T-helper 2 cell treated with Interferon-gamma antibody and Interleukin-4, amounts not matched to agents 100 ng/mL and 5 ng/mL, for 36 hours (primary cell): ENCODE results near the gene CFAP126. TPM values are rescaled to one million over a fixed set of nuclear protein-coding genes. Genes with fewer than 3 reads are reported as not detected.
"Not testable (repeated sequence)": the region's sequence is repeated elsewhere in the genome, so short reads cannot be mapped to it uniquely, and the experiment has no call there.

Source experiments
- intact Hi-C: fragments of 100-400 bp; cut with micrococcal nuclease; formaldehyde crosslinking; loops from one replicate; pipeline ENCODE4 v1.15.1; 2023
- total RNA-seq: library from RNA; stranded (reverse); gene quantifications from 2 replicates; pipeline ENCODE4 v1.2.3, GENCODE V29; 2022

The CFAP126 gene, protein sequence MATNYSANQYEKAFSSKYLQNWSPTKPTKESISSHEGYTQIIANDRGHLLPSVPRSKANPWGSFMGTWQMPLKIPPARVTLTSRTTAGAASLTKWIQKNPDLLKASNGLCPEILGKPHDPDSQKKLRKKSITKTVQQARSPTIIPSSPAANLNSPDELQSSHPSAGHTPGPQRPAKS
- total RNA-seq = not detected in 2 replicates

GRCh38 chr1:161367684-161368400 is at the start of gene CFAP126:
CFAP126 (minus strand) TSS chr1:161367876; CDS start chr1:161367868, 8 bp downstream.
- intact Hi-C loops = no loop called here

DNA sequence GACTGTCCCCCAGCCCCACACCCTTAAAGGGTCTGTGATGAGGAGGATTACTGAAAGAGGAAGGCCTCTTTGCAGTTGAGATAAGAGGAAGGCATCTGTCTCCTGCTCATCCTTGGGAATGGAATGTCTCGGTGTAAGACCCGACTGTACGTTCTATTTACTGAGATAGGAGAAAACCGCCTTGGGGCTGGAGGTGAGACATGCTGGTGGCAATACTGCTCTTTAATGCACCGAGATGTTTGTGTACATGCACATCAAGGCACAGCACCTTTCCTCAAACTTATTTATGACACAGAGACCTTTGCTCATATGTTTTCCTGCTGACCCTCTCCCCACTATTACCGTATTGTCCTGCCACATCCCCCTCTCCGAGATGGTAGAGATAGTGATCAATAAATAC is 45.4 kb upstream of the CFAP126 start:
- intact Hi-C loops = not testable (repeated sequence)

- intact Hi-C loops = not testable (repeated sequence)
These were observed 42.9 kb upstream of the CFAP126 start for GRCh38 chr1:161410636-161410970.

GRCh38 chr1:161409848-161410635 is 42.4 kb upstream of the CFAP126 start:
- intact Hi-C loops = not testable (repeated sequence)

DNA sequence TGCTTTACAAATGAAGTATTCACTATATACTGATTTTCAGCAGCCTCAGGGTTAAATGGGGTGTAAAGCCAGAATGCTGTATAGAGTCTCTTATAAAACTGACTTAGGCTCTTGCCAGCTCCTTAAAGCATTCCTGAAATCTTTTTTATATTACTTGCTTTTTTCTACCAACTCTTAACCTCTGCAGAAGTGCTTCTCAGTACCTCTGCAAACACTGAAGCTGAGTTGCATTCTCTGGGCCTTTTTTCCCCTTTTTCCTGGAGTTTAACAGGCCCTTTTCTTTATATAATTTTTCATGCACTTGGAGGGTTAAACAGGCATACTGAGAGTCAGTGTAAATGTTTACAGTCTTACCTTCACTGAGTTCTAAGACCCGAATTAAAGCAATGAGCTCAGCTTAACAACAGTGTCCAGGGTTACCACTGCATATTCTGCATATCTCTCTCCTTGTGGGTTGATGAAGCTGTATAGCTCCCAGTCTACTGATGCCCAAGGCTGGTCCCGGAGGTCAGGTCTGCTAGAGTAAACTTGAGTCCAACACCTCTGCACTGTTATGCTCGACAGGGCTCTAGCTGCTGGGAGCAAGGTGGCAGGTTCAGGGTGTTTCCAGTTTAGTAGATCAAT is 40.9 kb upstream of the CFAP126 start:
- intact Hi-C loops = no loop called here

DNA sequence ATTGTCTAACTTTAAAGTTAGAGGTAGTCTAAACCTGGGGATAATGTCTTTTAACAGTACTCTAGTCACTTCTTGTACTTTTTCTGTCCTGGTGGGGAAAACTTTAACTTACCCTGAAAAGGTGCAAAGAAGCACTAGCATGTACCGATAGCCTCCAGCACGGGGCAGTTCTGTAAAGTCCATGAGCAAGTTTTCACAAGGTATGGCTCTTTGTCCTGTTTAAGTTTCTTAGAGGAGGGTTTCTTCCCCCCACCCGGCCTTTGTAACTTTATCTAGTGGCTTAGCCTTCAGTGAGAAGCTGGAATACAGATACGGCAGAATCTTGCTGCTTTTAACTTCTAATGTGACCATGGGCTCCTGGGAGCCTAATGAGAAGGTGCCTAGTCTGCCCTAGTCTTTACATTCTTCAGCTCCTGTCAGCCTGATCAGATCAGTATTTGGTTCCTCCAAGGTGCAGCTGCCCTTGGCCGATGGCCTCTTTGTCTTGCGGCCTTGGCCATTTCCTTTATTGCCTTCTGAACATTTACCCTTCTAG is 39.8 kb upstream of the CFAP126 start:
- intact Hi-C loops = no loop called here

- intact Hi-C loops = not testable (repeated sequence)
These were observed 38.9 kb upstream of the CFAP126 start for GRCh38 chr1:161406551-161406950.

- intact Hi-C loops = no loop called here
These were observed 36.4 kb upstream of the CFAP126 start for GRCh38 chr1:161404051-161404597.

GRCh38 chr1:161402446-161402845 is 34.8 kb upstream of the CFAP126 start:
- intact Hi-C loops = no loop called here

DNA sequence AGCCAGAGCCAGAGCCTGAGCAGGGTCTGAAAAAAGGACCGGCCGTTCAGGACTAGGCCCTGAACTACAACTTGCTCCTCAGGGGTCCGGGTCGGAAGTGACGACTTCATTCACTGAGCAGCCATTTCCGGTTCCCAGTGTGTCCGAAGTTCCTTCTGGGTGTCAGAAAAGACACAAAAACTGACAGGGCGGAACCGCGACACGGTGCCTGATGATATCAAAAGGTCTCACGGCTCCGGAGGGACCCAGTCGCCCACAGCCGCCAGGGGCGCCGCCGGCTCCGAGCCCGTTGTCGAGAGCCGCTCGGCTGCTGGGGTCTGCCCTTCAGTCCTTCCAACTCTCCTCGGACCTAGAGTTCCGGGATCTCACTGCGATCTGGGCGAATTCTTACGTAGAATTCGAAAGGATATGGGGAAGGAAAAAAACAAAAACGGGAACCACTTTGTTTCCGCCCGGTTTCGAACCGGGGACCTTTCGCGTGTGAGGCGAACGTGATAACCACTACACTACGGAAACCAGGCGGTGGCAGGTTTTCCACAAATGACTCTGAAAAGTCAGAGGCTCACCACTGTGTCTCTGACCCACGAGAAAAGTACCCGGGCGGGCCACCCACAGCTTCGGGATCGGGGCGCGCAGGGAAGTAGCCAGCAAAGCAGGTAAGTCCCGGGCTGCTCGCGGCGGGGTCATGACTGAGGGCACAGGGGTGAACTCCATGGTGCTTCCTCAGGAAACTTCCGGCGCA is 31.8 kb upstream of the CFAP126 start:
- intact Hi-C loops = loop anchor here (1.0 to 10.0 kb wide), 5 partner anchors 9 to 1305 kb away; partner anchors contain the start of genes IGSF8 and USF1

GRCh38 chr1:161398900-161399256 is 31.2 kb upstream of the CFAP126 start:
- intact Hi-C loops = loop anchor here (1.0 to 10.0 kb wide), 5 partner anchors 9 to 1304 kb away; partner anchors contain the start of genes IGSF8 and USF1

- intact Hi-C loops = loop anchor here (5.0 to 10.0 kb wide), 3 partner anchors 40 to 1302 kb away; partner anchors contain the start of genes IGSF8 and USF1
These were observed 29.4 kb upstream of the CFAP126 start for GRCh38 chr1:161397038-161397437.

DNA sequence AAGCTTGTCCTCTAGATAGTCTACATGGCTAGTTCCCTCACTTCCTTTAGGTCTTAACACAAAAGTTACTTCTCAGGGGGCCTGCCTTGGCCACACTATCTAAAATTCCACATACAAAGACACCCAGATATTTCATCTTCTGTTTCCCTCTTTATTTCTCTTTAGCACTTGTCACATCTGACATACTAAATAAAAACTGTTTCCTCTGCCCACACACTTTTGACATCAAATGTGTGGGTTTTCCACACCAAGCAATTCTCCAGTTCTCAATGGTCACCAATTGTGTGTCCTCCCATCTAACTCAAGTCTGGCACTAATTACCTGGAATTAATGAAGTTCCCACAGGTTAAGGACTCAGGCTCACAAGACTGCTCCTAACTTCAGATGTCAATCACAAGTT is 25.5 kb upstream of the CFAP126 start:
- intact Hi-C loops = loop anchor here (10.0 kb wide), 2 partner anchors 348 to 1298 kb away; partner anchors contain the start of genes IGSF8 and USF1

- intact Hi-C loops = loop anchor here (2.0 to 10.0 kb wide), 3 partner anchors 77 to 1297 kb away; partner anchors contain the start of genes IGSF8, SDHC and USF1
These were observed 23.9 kb upstream of the CFAP126 start for GRCh38 chr1:161391611-161392010.

DNA sequence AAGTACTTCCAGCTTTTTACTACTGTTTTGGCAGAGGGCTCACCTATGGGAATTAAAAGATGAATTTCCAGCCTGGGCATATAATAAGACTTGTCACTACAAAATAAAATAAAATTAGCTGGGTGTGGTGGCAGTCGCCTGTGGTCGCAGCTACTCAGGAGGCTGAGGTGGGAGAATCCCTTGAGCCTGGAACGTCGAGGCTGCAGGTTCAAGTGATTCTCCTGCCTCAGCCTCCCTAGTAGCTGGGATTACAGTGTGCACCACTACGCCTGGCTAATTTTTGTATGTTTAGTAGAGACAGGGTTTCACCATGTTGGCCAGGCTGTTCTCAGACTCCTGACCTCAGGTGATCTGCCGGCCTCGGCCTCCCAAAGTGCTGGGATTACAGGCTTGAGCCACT is 23.5 kb upstream of the CFAP126 start:
- intact Hi-C loops = loop anchor here (2.0 to 10.0 kb wide), 3 partner anchors 76 to 1296 kb away; partner anchors contain the start of genes IGSF8, SDHC and USF1

DNA sequence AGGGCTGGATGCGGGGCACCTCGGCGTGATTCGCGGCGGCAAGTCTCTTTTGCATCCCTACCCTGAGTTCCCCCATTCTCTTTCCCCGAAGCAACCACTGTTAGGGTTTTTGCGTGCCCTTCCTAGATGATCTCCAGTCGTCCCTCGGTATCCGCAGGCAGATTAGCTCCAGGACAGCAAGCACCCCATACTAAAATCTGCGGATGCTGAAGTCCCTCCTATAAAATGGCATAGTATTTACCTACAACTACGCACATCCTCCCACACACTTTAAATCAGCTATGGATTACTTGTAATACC is 22.8 kb upstream of the CFAP126 start:
- intact Hi-C loops = loop anchor here (1.0 to 10.0 kb wide), 4 partner anchors 9 to 1296 kb away; partner anchors contain the start of genes IGSF8, SDHC and USF1

DNA sequence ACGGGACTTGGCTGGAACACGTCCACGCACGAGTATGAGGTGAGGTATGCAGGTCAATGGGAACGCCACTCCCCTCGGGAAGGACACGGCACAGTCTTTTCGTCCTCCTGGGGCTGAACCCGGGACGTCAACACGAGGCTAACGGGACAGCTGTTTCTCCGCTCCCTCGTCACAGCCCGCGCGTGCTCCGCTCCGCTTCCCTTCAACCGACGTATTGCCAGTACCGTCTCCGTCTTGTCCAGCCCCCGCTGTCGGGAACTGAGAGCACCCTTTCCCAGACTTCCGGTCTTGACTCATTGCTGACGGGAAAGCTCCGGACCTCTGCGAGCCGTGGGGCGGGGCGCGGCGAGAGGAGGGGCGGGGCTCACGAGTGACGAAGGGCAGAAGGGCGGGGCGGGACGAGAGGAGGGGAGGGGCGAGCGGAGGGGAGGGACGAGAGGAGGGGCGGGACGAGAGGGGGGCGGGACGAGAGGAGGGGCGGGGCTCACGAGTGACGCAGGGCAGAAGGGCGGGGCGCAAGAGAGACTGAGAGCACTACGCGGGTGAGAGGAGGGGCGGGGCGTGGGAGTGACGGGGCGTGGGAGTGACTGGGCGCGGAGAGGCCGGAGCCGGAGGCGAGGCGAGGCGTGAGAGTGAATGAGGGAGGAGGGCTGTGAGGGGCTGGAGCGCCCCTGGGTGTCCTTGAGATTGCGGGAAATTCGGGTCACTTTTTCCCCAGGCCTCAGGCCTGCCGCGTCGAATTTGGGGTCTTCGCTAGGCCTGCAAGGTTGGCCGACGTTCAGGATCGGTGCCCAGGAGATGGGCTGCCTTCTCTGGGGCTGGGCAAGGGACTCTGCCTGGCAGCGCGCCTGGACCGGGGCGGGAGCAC is 22.2 kb upstream of the CFAP126 start:
- intact Hi-C loops = loop anchor here (1.0 to 10.0 kb wide), 4 partner anchors 9 to 1295 kb away; partner anchors contain the start of genes IGSF8, SDHC and USF1

GRCh38 chr1:161389158-161389557 is 21.5 kb upstream of the CFAP126 start:
- intact Hi-C loops = not testable (repeated sequence)

GRCh38 chr1:161388639-161389038 is 21.0 kb upstream of the CFAP126 start:
- intact Hi-C loops = no loop called here
